Stimulated activated CD4-positive, alpha-beta T cell treated with anti-CD3 and anti-CD28 coated beads, Interleukin-12 subunit alpha, Interleukin-12 subunit beta, amount 100 ng/mL, for 48 hours (primary cell): ENCODE data around the gene ADRA2C.

Experiments used
- DNase-seq, 3 donors: peaks; one replicate each; pipeline ENCODE4 v3.0.0-alpha.2; 2020; ENCODE audit warnings: low read depth in 2 of 3, low spot score in 1 of 3

The ADRA2C gene

GRCh38 chr4:3732076-3733028, 33.8 kb upstream of the ADRA2C start:
- no peak for DNase-seq

DNA sequence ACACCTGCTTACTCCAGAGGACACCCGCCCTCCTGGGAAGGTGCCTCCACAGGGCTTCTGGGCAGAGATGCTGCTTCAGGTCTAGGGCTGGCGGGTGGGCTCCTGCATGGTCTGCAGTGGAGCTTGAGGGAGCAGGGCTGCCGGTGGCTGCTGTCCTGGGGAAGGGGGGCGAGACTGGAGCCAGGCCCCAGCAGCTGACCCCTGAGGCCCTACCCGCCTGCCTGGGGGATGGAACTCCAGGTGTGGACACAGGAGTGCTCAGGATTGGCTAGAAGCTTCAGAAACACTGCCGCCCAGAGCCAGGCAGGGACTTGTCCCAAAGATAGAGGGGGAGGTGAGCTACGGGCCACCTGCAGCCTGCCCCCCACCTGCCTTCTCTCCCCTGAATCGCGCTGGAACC, 33.0 kb upstream of the ADRA2C start:
- no peak for DNase-seq

DNA sequence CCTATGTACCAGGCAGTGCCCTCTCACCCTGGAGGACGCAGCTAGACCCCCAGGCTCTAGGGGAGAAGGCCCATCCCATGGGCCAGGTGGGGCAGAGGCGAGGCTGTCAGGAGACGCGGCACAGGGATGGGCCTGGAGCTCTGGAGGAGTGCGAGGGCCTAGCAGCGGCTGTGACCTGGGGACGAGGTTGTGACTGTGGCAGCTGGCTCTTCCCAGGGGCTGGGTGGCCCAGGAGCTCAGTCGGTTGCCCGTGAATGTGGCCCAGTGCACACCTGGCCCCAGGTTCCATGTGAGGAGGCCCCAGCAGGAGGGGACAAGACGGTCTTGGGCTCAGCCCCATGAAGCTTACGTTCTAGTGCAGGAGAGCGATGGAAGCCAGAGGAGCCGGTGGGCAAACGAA, 31.0 kb upstream of the ADRA2C start:
- DNase-seq: no peak

DNA sequence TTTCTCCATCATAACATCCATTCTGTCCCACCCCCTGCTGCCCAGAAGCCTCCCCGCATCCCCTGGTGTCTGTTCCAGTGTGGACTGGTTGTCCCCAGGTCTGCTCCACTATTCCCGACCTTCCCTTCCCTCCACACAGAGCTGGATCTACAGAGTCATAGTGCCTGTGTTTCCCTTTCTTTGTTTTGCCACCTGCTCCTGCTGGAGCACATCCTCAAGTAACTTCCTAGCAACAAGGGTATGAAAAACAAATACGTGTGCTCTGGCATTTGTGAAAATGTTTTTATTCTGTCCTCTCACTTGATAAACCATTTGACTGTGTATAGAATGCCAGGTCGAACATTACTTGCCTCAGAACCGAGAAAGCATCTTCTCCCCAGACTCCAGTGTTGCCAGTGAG, 29.9 kb upstream of the ADRA2C start:
- DNase-seq: no peak

DNA sequence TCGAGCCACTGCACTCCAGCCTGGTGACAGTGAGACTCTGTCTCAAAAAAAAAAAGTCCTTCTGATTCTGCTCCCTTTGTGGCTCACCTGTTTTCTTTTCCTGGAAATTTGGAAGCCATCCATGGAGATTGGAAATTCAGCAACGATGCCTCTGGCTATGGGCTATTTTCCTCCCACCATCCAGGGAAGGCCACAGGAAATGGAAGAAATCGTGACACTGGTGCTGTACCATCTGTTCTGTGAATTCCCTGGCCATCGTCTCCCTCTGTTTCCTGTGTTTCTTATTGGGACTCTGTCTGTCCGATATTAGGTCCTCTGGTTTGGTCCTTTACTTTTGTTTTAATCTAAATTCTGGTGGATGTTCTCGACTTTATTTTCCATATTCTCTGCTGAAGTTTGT, 29.4 kb upstream of the ADRA2C start:
- DNase-seq: no peak

DNA sequence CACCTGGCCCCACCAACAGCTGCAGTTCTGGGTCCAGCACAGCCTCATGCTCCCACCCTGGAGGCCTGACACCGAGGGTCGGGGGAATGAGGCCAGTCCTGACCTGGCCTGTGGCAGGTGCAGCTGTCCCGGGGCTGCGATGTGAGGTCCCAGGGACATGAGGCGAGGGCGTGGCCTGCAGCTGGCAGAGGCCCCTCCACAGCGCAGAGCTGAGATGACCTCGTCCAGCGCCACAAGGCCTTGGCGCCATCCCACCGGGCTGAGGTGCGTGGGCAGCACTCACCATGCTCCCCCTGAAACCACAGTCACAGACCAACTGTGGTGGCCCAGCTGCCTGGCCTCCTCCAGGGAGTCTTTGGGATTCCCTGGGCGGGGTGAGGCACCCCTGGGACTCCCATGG, 26.6 kb upstream of the ADRA2C start:
- no peak for DNase-seq

DNA sequence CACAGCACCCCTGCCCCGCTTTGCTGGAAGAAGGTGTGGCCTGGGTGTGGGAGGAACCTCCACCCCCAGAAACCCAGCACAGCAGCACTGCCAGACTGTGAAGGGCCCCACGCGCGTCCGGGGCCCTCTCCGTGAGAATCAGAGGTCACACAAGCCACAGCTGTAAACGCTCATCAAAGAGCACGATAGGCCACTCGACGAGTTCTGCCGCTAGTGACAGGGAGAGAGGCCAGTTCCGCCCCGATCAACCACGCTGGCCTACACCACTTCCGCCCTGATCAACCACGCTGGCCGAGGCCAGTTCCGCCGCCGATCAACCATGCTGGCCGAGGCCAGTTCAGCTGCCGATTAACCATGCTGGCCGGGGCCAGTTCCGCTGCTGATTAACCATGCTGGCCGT, 25.9 kb upstream of the ADRA2C start:
- DNase-seq: no peak

GRCh38 chr4:3741217-3742011, 24.8 kb upstream of the ADRA2C start:
- no peak for DNase-seq

DNA sequence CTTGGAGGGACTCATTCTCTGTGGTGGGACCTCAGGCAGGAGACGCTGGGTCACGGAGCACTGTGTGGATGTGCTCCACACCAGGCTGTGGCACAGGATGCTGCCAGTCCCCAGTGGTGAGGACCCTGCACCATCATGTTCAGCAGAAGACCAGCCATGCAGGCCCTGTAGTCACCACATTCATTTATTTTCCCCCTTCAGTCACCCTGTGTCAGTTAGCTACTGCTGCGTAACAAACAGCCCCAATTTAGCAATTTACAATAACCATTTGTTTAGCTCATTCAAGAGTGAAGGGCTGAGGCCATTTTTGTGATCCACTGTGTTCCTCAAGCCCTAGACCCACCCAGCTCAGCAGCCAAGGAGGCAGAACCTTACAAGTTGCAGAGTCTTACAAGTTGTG, 23.6 kb upstream of the ADRA2C start:
- no peak for DNase-seq

GRCh38 chr4:3744232-3744631, 22.0 kb upstream of the ADRA2C start:
- no peak for DNase-seq

- DNase-seq: no peak
Measured at GRCh38 chr4:3744901-3745300, 21.3 kb upstream of the ADRA2C start.

DNA sequence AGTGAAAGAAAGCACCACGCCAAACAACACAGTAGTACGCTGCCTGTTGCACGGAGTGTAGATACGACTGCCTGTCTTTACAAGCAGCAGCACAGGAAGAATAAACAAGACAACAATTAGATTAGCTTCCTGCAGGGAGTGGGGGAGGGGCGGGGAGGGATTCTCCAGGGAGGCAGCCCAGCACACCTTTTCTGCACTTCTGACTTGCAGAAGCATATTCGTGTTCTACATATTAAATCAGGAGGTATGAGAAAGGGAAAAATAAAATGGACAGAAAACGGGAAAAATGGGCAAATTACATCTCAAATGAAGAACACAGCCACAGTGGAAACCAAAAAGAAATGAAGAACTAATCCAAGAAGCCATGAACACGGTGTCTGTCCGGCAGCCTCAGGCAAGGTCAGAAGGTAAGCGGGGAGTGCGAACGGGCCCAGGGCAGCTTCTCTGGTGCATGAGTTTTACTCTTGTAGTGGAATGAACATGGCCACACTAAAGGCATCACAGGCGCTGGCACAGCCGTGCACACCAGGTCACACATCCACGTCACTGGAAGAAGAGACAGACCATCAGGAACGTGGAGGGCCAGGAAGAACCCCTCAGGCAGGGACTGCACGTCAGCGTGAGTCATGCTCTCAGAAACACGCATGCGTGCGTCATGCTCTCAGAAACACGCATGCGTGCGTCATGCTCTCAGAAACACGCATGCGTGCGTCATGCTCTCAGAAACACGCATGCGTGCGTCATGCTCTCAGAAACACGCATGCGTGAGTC, 20.1 kb upstream of the ADRA2C start:
- no peak for DNase-seq

GRCh38 chr4:3746701-3747580, 19.2 kb upstream of the ADRA2C start:
- DNase-seq: no peak

DNA sequence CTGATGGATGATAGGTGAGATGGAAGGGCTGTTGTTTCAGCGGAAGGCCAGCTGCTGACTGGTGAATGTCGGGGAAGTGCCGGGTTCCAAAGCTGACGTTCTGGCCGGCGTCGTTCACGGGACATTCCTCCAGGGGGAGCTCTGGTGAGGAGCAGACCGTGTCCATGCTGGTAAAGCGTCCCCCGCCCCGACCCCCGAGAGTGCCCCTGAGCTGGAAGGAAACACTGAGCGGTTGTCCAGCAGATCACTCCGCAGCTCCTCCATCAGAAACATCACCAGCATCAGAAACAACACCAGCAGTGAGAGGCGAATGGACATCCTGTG, 18.6 kb upstream of the ADRA2C start:
- DNase-seq: peak in 1 of 3 donors; percentile 34

- no peak for DNase-seq
Measured at GRCh38 chr4:3748136-3748898, 17.9 kb upstream of the ADRA2C start.

DNA sequence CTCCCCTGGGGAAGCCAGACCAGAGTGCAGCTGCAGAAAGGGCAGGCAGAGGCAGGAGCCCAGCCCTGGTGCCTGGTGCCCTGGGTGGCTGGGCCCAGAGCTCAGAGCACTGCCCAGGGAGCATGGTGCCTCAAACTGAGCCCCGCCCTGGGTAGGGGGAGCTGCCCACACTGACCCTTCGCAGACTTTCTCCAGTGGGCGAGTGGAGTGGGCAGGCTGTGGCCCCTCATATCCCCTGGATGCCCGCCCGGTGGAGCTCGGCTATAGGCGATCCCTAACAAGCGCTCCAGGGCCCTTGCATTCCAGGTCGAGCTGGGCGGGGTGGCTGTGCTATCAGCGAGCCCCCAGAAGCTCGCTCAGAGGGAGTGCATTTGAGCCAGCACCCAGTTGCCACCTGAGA, 17.1 kb upstream of the ADRA2C start:
- no peak for DNase-seq

DNA sequence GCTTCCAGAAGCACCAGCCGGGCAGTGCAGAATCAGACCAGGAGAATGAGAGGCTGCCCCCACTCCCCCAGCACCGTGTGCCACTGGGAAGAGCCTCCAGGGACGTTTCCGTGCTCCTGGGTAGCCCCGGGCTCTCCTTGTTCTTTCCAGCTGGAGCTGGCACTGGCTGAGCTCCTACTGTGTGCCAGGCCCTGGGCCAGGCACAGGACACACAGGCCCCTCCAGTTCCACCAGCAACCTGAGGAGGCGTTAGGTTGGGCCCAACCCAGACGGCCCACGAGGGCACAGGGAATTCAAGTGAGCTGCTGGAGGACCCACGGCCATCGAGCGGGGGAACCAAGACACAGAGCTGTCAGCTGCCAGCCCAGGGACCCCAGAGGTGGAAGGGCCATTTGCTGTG, 15.9 kb upstream of the ADRA2C start:
- no peak for DNase-seq

DNA sequence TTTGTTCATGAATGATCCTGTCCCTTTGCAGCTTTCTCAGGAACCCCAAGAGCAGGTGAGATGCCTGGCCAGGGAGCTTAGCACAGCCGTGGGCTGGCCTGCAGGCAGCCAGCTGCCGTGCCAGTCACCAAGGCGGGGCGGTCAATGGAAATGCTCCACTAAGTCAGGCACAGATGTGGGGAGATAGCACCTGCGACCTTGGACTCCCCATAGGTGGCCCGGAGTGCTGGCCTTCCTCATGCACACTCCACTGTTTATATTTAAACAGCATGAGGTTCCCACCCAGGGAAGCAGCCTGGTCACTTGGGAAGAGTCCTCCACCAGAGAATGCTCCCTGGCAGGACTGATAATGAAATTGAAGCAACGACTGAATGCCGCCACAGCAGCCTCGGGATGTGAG, 14.2 kb upstream of the ADRA2C start:
- no peak for DNase-seq

DNA sequence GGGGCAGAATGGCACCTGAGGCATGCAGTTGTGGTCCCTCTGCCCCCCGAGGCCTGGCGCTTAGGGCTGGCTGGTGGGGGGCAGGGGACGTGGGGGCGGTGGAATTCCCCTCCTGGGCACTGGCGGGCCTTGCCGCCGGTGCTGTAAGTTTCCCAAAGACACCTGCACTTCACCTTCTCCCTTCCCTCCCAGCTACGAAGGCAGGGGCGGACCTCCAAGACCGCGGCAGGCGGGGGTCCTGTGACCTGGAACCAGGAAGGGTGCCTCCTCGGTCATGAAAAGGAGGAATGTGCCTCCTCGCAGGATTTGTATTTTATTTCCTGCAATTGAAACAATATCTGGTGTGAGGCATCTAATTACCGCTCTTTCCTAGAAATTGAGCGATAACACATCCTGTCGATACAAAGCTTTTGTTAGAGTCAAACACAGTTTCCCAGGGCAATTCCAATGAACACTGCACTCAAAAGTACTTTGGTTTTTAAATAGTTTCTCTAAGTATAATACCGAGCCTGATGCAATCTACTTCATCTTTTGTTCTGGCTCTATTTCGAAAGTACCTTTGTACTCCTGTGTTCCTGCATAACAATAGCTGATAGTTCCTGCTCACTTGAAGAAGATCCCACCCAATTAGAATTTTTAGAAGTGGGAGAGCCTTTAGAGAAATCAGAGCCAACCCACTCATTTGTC, 12.3 kb upstream of the ADRA2C start:
- no peak for DNase-seq
